Fibroblast of lung (primary cell): Measurements from ENCODE around the gene VTI1A. TPM values are rescaled to one million over a fixed set of nuclear protein-coding genes. Genes with fewer than 3 reads are reported as not detected.

ENCODE experiments used
- DNase-seq, 2 donors: peaks; one replicate each; pipeline versions ENCODE4 v3.0.0 to v3.0.0-alpha.2; 2010; ENCODE audit warnings: low read depth in 2 of 2
- H2AFZ ChIP-seq: 2 replicates; pipeline ENCODE4 v1.5.1; 2012; ENCODE audit warnings: low read length, control low read depth, inconsistent platforms
- H3K27ac ChIP-seq: 2 replicates; pipeline ENCODE4 v1.5.1; 2011; ENCODE audit warnings: low read length, control low read depth; ENCODE audit not compliant: insufficient read depth
- H3K27me3 ChIP-seq: 2 replicates; pipeline ENCODE4 v1.5.1; 2011; ENCODE audit warnings: mild to moderate bottlenecking, low read length; ENCODE audit not compliant: control insufficient read depth, insufficient read depth
- H3K36me3 ChIP-seq: 2 replicates; pipeline ENCODE4 v1.5.1; 2011; ENCODE audit warnings: low read length; ENCODE audit not compliant: control insufficient read depth, insufficient read depth
- H3K4me1 ChIP-seq: 2 replicates; pipeline ENCODE4 v1.5.1; 2011; ENCODE audit warnings: low read length; ENCODE audit not compliant: control insufficient read depth, insufficient read depth; ENCODE audit errors: extremely low read depth
- H3K4me2 ChIP-seq: 2 replicates; pipeline ENCODE4 v1.5.1; 2011; ENCODE audit warnings: low read length, control low read depth; ENCODE audit not compliant: insufficient read depth; ENCODE audit errors: extremely low read depth
- H3K4me3 ChIP-seq, 4 experiments: fragments of 200-600 bp in 1 of 4; sonication (generic) in 1 of 4; replicated peaks in 1 of 4; 2 replicates each; pipeline ENCODE4 v1.5.1; 2011 to 2016; ENCODE audit warnings: low read length in 4 of 4, low read depth in 3 of 4, mild to moderate bottlenecking in 3 of 4, control low read depth in 2 of 4, inconsistent platforms in 1 of 4, mixed read lengths in 1 of 4; ENCODE audit not compliant: insufficient read depth in 1 of 4; ENCODE audit errors: control extremely low read depth in 1 of 4
- H3K79me2 ChIP-seq: 2 replicates; pipeline ENCODE4 v1.5.1; 2012; ENCODE audit warnings: mild to moderate bottlenecking, low read length, inconsistent platforms; ENCODE audit not compliant: control insufficient read depth, insufficient read depth
- H3K9ac ChIP-seq: 2 replicates; pipeline ENCODE4 v1.5.1; 2011; ENCODE audit warnings: mild to moderate bottlenecking, low read length, control low read depth; ENCODE audit not compliant: insufficient read depth
- H3K9me3 ChIP-seq: 2 replicates; pipeline ENCODE4 v1.5.1; 2012; ENCODE audit warnings: low read depth, low read length; ENCODE audit not compliant: control insufficient read depth, insufficient read depth
- H4K20me1 ChIP-seq: 2 replicates; pipeline ENCODE4 v1.5.1; 2011; ENCODE audit warnings: low read length; ENCODE audit not compliant: control insufficient read depth, insufficient read depth; ENCODE audit errors: extremely low read depth
- EZH2 ChIP-seq: IDR thresholded peaks from 2 replicates; pipeline ENCODE4 v1.5.1; 2012; ENCODE audit warnings: low read length, control low read depth, mild to moderate bottlenecking; ENCODE audit errors: missing control alignments
- polyA plus RNA-seq, 2 donors: library from polyadenylated mRNA; depleted of rRNA in 1 of 2; stranded (reverse) in 1 of 2; unstranded in 1 of 2; fragments of >200 nt; gene quantifications; 2 replicates each; pipeline ENCODE4 v1.2.1, GENCODE V29; 2011 to 2012; ENCODE audit warnings: missing spikeins in 1 of 2
- total RNA-seq: library from RNA; depleted of rRNA; stranded (reverse); fragments of >200 nt; gene quantifications from 2 replicates; pipeline ENCODE4 v1.2.1, GENCODE V29; 2014
- TF ChIP-seq, protein P1 (sequence below), 2 donors: IDR thresholded peaks in 1 of 2; conservative IDR thresholded peaks in 1 of 2; 1 replicate in 1 of 2; 2 replicates in 1 of 2; pipeline ENCODE4 v1.5.1; 2011 to 2012; ENCODE audit warnings: low read length in 2 of 2, control low read depth in 1 of 2, inconsistent platforms in 1 of 2, low read depth in 1 of 2, mild to moderate bottlenecking in 1 of 2

The VTI1A gene
- total and polyA plus RNA-seq, 2 donors (not counting 1 experiment from before 2014, with no cell fraction given): 19.1 to 30.9 TPM

DNA sequence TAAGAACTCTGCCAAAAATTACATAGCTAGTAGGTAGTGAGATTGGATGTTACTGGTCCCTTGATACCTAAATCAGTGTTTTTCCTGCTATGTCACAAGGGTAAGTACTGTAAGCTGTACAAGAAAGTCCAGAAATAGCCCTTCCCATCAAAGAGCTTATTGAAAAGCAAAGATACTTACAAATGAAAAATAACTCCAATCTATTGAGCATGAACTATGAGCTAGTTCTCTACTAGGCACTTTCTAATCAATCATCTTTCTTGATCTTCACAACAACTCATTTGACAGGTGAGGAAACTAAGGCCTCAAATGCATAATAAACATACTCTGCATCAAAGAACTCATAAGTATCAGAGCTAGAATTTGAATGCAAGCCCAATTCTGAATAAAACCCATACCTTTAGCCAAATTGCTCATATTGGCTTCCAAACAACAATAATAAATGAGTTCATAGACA lies 253.2 kb downstream of the VTI1A start:
- no peaks in the 10 kb centered on the region for H4K20me1 ChIP-seq
- no peak overlapping the region for H3K9ac ChIP-seq
- H2AFZ ChIP-seq: no peak overlapping the region
- no peaks in the 10 kb centered on the region for H3K4me1 ChIP-seq
- no peaks in the 10 kb centered on the region for H3K79me2 ChIP-seq
- H3K27ac ChIP-seq: no peak overlapping the region
- DNase-seq: peak in 1 of 2 donors; percentile 19
- no peaks in the 10 kb centered on the region for H3K9me3 ChIP-seq
- no peak overlapping the region for H3K4me2 ChIP-seq
- no peaks in the 10 kb centered on the region for H3K36me3 ChIP-seq
- H3K4me3 ChIP-seq: no peak overlapping the region
- no peak for TF ChIP-seq EZH2
- TF ChIP-seq, protein P1, sequence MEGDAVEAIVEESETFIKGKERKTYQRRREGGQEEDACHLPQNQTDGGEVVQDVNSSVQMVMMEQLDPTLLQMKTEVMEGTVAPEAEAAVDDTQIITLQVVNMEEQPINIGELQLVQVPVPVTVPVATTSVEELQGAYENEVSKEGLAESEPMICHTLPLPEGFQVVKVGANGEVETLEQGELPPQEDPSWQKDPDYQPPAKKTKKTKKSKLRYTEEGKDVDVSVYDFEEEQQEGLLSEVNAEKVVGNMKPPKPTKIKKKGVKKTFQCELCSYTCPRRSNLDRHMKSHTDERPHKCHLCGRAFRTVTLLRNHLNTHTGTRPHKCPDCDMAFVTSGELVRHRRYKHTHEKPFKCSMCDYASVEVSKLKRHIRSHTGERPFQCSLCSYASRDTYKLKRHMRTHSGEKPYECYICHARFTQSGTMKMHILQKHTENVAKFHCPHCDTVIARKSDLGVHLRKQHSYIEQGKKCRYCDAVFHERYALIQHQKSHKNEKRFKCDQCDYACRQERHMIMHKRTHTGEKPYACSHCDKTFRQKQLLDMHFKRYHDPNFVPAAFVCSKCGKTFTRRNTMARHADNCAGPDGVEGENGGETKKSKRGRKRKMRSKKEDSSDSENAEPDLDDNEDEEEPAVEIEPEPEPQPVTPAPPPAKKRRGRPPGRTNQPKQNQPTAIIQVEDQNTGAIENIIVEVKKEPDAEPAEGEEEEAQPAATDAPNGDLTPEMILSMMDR (conservative IDR thresholded peaks at IDR 0.05 in 1 of 2, IDR thresholded peaks at IDR 0.05 in 1 of 2; ENCODE audit: low read depth in 1 of 2, low read length in 2 of 2): no peak
- H3K27me3 ChIP-seq: no peaks in the 10 kb centered on the region

DNA sequence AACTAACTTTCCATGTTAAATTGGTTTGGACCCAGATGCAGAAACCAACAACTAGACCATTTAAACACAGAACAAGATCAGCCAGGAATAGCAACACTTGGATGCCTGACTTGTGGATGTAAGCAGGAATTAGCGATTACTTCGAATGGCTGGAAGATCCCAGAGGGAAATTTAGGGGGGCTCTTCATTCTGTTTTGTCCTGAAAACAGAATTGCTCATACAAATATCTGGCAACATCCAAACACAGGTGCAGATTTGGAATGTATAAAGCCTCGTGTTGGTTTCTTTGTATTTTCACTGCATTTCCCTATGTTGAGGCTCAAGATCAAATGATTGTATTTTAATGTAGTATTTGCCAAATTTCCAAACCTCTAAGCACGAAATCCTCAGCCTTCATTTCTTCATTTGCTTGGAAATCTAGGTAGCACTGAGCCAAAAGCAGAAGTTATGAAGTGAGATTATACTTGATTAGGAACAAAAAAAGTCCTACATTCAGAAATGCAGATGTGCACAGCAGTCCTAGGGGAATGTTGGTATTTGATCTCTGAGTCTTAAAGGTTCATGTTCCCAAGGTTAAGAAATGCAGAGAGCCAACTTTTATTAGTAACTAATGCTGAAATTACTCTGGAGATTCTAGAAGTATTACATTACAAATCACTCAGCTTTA lies 254.3 kb downstream of the VTI1A start:
- Histone ChIP-seq H2AFZ (no peak overlapping the region), H3K79me2 (no peaks in the 10 kb centered on the region), H3K4me1 (no peaks in the 10 kb centered on the region), H3K9ac (no peak overlapping the region), H3K27ac (no peak overlapping the region), H3K4me3 (no peak overlapping the region), H3K4me2 (no peak overlapping the region), H3K27me3 (no peaks in the 10 kb centered on the region), H3K9me3 (no peaks in the 10 kb centered on the region), H3K36me3 (no peaks in the 10 kb centered on the region), H4K20me1 (no peaks in the 10 kb centered on the region)
- no peak for TF ChIP-seq EZH2
- TF ChIP-seq, protein P1 (conservative IDR thresholded peaks at IDR 0.05 in 1 of 2, IDR thresholded peaks at IDR 0.05 in 1 of 2; ENCODE audit: low read depth in 1 of 2, low read length in 2 of 2): no peak
- DNase-seq: no peak

DNA sequence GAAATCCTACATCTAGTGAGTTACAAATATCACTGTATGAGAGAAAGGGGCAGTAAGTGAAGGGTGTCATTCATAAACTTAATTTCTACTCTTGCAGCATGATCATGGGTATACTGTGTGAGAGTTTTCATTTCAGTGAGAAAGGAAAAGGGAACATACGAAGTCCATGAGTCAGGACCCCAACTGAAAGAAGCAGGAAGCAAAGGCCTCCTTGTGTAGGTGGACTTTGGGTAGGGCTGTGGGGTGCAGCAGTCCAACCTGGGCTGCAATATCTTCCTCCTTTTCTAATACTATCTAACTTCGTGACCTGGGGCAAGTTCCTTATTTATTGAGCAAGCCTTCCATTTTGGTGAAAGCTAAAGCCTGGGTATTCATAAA lies 254.9 kb downstream of the VTI1A start:
- H3K36me3 ChIP-seq: no peaks in the 10 kb centered on the region
- H3K79me2 ChIP-seq: no peaks in the 10 kb centered on the region
- H2AFZ ChIP-seq: no peak overlapping the region
- no peak overlapping the region for H3K27ac ChIP-seq
- H3K9ac ChIP-seq: no peak overlapping the region
- H3K4me3 ChIP-seq: no peak overlapping the region
- H3K4me1 ChIP-seq: no peaks in the 10 kb centered on the region
- no peaks in the 10 kb centered on the region for H4K20me1 ChIP-seq
- no peak for DNase-seq
- no peaks in the 10 kb centered on the region for H3K9me3 ChIP-seq
- TF ChIP-seq EZH2: no peak
- TF ChIP-seq, protein P1 (conservative IDR thresholded peaks at IDR 0.05 in 1 of 2, IDR thresholded peaks at IDR 0.05 in 1 of 2; ENCODE audit: low read depth in 1 of 2, low read length in 2 of 2): no peak
- H3K27me3 ChIP-seq: no peaks in the 10 kb centered on the region
- H3K4me2 ChIP-seq: no peak overlapping the region
